ENCODE data around the gene KRT28.

DNA sequence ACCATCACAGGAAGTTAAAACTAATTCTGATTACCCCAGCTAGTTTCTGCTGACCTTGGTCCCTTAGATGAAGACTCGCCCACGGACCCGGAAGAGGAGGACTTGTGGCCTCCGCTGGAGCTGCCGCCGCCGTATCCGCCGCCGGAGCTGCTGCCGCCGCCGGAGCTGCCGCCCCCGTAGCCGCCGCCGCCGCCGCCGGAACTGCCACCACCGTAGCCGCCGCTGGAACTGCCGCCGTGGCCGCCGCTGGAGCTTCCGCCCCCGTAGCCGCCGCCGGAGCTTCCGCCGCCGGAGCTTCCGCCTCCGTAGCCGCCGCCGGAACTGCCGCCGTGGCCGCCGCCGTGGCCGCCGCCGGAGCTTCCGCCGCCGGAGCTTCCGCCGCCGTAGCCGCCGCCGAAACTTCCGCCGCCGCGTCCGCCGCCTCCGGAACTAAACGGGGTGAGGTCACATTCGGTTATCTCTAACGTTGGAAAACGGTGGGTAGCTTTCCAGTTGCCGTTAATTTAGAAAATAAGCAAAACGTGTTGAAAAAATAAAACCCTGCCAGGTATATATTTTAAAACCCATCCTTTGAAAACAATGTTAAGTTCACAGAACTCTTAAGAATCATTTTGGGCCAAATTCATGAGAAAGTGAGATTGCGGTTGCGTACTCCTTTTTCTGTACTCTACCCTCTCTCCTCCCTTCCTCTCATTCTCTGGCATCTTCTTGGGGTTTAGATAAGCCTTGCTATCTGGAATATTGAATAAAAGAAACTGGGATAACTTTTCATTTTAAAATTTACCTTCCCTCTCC is 19.2 kb upstream of the KRT28 start:
- TF ChIP-seq, protein P1, sequence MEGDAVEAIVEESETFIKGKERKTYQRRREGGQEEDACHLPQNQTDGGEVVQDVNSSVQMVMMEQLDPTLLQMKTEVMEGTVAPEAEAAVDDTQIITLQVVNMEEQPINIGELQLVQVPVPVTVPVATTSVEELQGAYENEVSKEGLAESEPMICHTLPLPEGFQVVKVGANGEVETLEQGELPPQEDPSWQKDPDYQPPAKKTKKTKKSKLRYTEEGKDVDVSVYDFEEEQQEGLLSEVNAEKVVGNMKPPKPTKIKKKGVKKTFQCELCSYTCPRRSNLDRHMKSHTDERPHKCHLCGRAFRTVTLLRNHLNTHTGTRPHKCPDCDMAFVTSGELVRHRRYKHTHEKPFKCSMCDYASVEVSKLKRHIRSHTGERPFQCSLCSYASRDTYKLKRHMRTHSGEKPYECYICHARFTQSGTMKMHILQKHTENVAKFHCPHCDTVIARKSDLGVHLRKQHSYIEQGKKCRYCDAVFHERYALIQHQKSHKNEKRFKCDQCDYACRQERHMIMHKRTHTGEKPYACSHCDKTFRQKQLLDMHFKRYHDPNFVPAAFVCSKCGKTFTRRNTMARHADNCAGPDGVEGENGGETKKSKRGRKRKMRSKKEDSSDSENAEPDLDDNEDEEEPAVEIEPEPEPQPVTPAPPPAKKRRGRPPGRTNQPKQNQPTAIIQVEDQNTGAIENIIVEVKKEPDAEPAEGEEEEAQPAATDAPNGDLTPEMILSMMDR (IDR thresholded peaks at IDR 0.05; ENCODE audit: control extremely low read depth in 1 of 3, insufficient read depth in 1 of 3, low read depth in 1 of 3, low read length in 3 of 3): no peak
- TF ChIP-seq TAF1 (IDR thresholded peaks at IDR 0.05; ENCODE audit: low read depth, low read length) (0 out of 2 replicates have a peak, but pooled peaks have one; percentile 41), SP1 (IDR thresholded peaks at IDR 0.05; ENCODE audit: low read depth, low read length) (no peak), NRF1 (IDR thresholded peaks at IDR 0.05; ENCODE audit: low read depth, low read length) (no peak), POLR2A (IDR thresholded peaks at IDR 0.05; ENCODE audit: control extremely low read depth in 1 of 2, low read depth in 2 of 2, low read length in 2 of 2) (no peak; a peak in 1 of 3 replicates), GABPA (IDR thresholded peaks at IDR 0.05; ENCODE audit: borderline replicate concordance, insufficient read depth, low read length) (peak; percentile 51; the same call in 1 of the 2 replicates), GTF2F1 (IDR thresholded peaks at IDR 0.05; ENCODE audit: borderline replicate concordance, low read depth, low read length) (no peak), RBBP5 (IDR thresholded peaks at IDR 0.05; ENCODE audit: borderline replicate concordance, low read depth, low read length) (no peak), CBX5 (IDR thresholded peaks at IDR 0.05; ENCODE audit: low read depth, low read length) (no peak)
- TF ChIP-seq, protein P2, sequence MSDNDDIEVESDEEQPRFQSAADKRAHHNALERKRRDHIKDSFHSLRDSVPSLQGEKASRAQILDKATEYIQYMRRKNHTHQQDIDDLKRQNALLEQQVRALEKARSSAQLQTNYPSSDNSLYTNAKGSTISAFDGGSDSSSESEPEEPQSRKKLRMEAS (IDR thresholded peaks at IDR 0.05): no peak
